Measurements from ENCODE around the gene HAL. TPM values are rescaled to one million over a fixed set of nuclear protein-coding genes. Genes with fewer than 3 reads are reported as not detected.

Gene HAL
- total RNA-seq, 1 donor from 2014 or later = not detected

- Mint-ChIP-seq H3K27me3 (ENCODE audit: unreplicated experiment) (peaks cover 2% of the 10 kb centered on the region), H3K4me1 (ENCODE audit: low read depth, unreplicated experiment) (no peaks in the 10 kb centered on the region), H3K27ac (ENCODE audit: unreplicated experiment) (no peak overlapping the region), H3K9me3 (ENCODE audit: unreplicated experiment) (peaks cover 3% of the 10 kb centered on the region), H3K4me3 (ENCODE audit: unreplicated experiment) (no peak overlapping the region), H3K36me3 (ENCODE audit: unreplicated experiment) (no peaks in the 10 kb centered on the region)
- TF ChIP-seq CTCF (IDR thresholded peaks at IDR 0.05; ENCODE audit: partially characterized antibody, unreplicated experiment) = no peak
- no peak for DNase-seq
Observed at GRCh38 chr12:95994476-95994875, 1.7 kb downstream of the HAL start.

- Mint-ChIP-seq H3K27ac (ENCODE audit: unreplicated experiment) (no peak overlapping the region), H3K4me3 (ENCODE audit: unreplicated experiment) (no peak overlapping the region), H3K4me1 (ENCODE audit: low read depth, unreplicated experiment) (no peaks in the 10 kb centered on the region), H3K27me3 (ENCODE audit: unreplicated experiment) (peaks cover 2% of the 10 kb centered on the region), H3K9me3 (ENCODE audit: unreplicated experiment) (peaks cover 3% of the 10 kb centered on the region), H3K36me3 (ENCODE audit: unreplicated experiment) (no peaks in the 10 kb centered on the region)
- DNase-seq = no peak
- TF ChIP-seq CTCF (IDR thresholded peaks at IDR 0.05; ENCODE audit: partially characterized antibody, unreplicated experiment) = no peak
Observed at GRCh38 chr12:95993907-95994306, 2.2 kb downstream of the HAL start.

GRCh38 chr12:95990136-95990535 is 6.0 kb downstream of the HAL start:
- Mint-ChIP-seq H3K36me3 (ENCODE audit: unreplicated experiment) (no peaks in the 10 kb centered on the region), H3K27me3 (ENCODE audit: unreplicated experiment) (peaks cover 2% of the 10 kb centered on the region), H3K9me3 (ENCODE audit: unreplicated experiment) (peaks cover 2% of the 10 kb centered on the region), H3K27ac (ENCODE audit: unreplicated experiment) (no peak overlapping the region), H3K4me3 (ENCODE audit: unreplicated experiment) (no peak overlapping the region), H3K4me1 (ENCODE audit: low read depth, unreplicated experiment) (no peaks in the 10 kb centered on the region)
- no peak for DNase-seq
- TF ChIP-seq CTCF (IDR thresholded peaks at IDR 0.05; ENCODE audit: partially characterized antibody, unreplicated experiment) = no peak

- no peaks in the 10 kb centered on the region for H3K4me1 Mint-ChIP-seq (ENCODE audit: low read depth, unreplicated experiment)
- no peaks in the 10 kb centered on the region for H3K36me3 Mint-ChIP-seq (ENCODE audit: unreplicated experiment)
- H3K27me3 Mint-ChIP-seq (ENCODE audit: unreplicated experiment) = peaks cover 2% of the 10 kb centered on the region
- no peak for DNase-seq
- no peak for TF ChIP-seq CTCF (IDR thresholded peaks at IDR 0.05; ENCODE audit: partially characterized antibody, unreplicated experiment)
- H3K4me3 Mint-ChIP-seq (ENCODE audit: unreplicated experiment) = no peak overlapping the region
- no peak overlapping the region for H3K27ac Mint-ChIP-seq (ENCODE audit: unreplicated experiment)
- H3K9me3 Mint-ChIP-seq (ENCODE audit: unreplicated experiment) = peaks cover 2% of the 10 kb centered on the region
Observed at GRCh38 chr12:95989504-95990123, 6.5 kb downstream of the HAL start.

- H3K9me3 Mint-ChIP-seq (ENCODE audit: unreplicated experiment) = peaks cover 2% of the 10 kb centered on the region
- no peak for DNase-seq
- no peak overlapping the region for H3K4me3 Mint-ChIP-seq (ENCODE audit: unreplicated experiment)
- H3K4me1 Mint-ChIP-seq (ENCODE audit: low read depth, unreplicated experiment) = no peaks in the 10 kb centered on the region
- TF ChIP-seq CTCF (IDR thresholded peaks at IDR 0.05; ENCODE audit: partially characterized antibody, unreplicated experiment) = no peak
- H3K36me3 Mint-ChIP-seq (ENCODE audit: unreplicated experiment) = no peaks in the 10 kb centered on the region
- no peak overlapping the region for H3K27ac Mint-ChIP-seq (ENCODE audit: unreplicated experiment)
- peaks cover 1% of the 10 kb centered on the region for H3K27me3 Mint-ChIP-seq (ENCODE audit: unreplicated experiment)
Observed at GRCh38 chr12:95988506-95989275, 7.5 kb downstream of the HAL start.

Measured in glutamatergic neuron (in vitro differentiated cells).